Stimulated activated CD8-positive, alpha-beta memory T cell treated with anti-CD3 and anti-CD28 coated beads, Interleukin-15, amount 100 ng/mL, for 4 hours (primary cell): ENCODE results near the gene SLC24A2.

Experiments
- DNase-seq, 2 donors: peaks; one replicate each; pipeline ENCODE4 v3.0.0-alpha.2; 2020; ENCODE audit warnings: low read depth in 2 of 2

The SLC24A2 gene

GRCh38 chr9:19759066-19759465, 29.8 kb downstream of the SLC24A2 start:
- no peak for DNase-seq

GRCh38 chr9:19757745-19758144, 31.1 kb downstream of the SLC24A2 start:
- no peak for DNase-seq

GRCh38 chr9:19754921-19755320, 33.9 kb downstream of the SLC24A2 start:
- DNase-seq, result no peak

- no peak for DNase-seq
Measured at GRCh38 chr9:19748278-19749126, 40.3 kb downstream of the SLC24A2 start.

GRCh38 chr9:19746223-19746622, 42.6 kb downstream of the SLC24A2 start:
- DNase-seq, result no peak

- no peak for DNase-seq
Measured at GRCh38 chr9:19741178-19741577, 47.7 kb downstream of the SLC24A2 start.
